GM23338 (cell line): ENCODE measurements around the gene CRYZL1. TPM values are rescaled to one million over a fixed set of nuclear protein-coding genes. Genes with fewer than 3 reads are reported as not detected.

Source experiments
- ATAC-seq: fragments of 200-7000 bp; cut with Tn5 transposase; 3 replicates; pipeline ENCODE4 v1.9.1; 2020
- DNase-seq: peaks from one replicate; pipeline ENCODE4 v3.0.0-alpha.2; 2015; ENCODE audit warnings: low spot score
- H2AFZ ChIP-seq: fragments of 200-600 bp; sonication (generic); 2 replicates; pipeline ENCODE4 v1.8.0; 2016; ENCODE audit warnings: antibody characterized with exemption, mild to moderate bottlenecking, moderate library complexity
- H3F3A ChIP-seq: fragments of 200-600 bp; sonication (generic); replicated peaks from 2 replicates; pipeline ENCODE4 v1.8.0; 2017; ENCODE audit warnings: antibody characterized with exemption, mixed run types, low read depth
- H3K27ac ChIP-seq: fragments of 200-600 bp; sonication (generic); 2 replicates; pipeline ENCODE4 v1.6.1; 2016; ENCODE audit warnings: low read depth
- H3K27me3 ChIP-seq: fragments of 200-600 bp; sonication (generic); 2 replicates; pipeline ENCODE4 v1.8.0; 2016; ENCODE audit warnings: mild to moderate bottlenecking, mixed run types, moderate library complexity; ENCODE audit not compliant: insufficient read depth
- H3K36me3 ChIP-seq: fragments of 200-600 bp; sonication (generic); 2 replicates; pipeline ENCODE4 v1.8.0; 2016; ENCODE audit warnings: mild to moderate bottlenecking; ENCODE audit not compliant: insufficient read depth
- H3K4me1 ChIP-seq: fragments of 200-600 bp; sonication (generic); 2 replicates; pipeline ENCODE4 v1.8.0; 2016; ENCODE audit warnings: mild to moderate bottlenecking, moderate library complexity; ENCODE audit not compliant: insufficient read depth
- H3K4me2 ChIP-seq: fragments of 200-600 bp; sonication (generic); 2 replicates; pipeline ENCODE4 v1.7.1; 2017; ENCODE audit warnings: mixed run types
- H3K4me3 ChIP-seq: fragments of 200-600 bp; sonication (generic); 2 replicates; pipeline ENCODE4 v1.6.1; 2016; ENCODE audit warnings: mixed run types
- H3K79me2 ChIP-seq: fragments of 200-600 bp; sonication (generic); replicated peaks from 2 replicates; pipeline ENCODE4 v1.8.0; 2017; ENCODE audit warnings: mild to moderate bottlenecking; ENCODE audit not compliant: insufficient read depth
- H3K9me2 ChIP-seq: fragments of 200-600 bp; sonication (generic); 2 replicates; pipeline ENCODE4 v1.8.0; 2017; ENCODE audit not compliant: insufficient read depth
- H4K20me1 ChIP-seq: fragments of 200-600 bp; sonication (generic); replicated peaks from 2 replicates; pipeline ENCODE4 v1.8.0; 2017; ENCODE audit warnings: mild to moderate bottlenecking; ENCODE audit not compliant: insufficient read depth
- H3K27ac Mint-ChIP-seq: 2 replicates; pipeline ENCODE4 v1.8.0; 2020; ENCODE audit warnings: inconsistent platforms, mild to moderate bottlenecking, moderate library complexity, mixed read lengths
- H3K27me3 Mint-ChIP-seq: 3 replicates; pipeline ENCODE4 v1.8.0; 2022; ENCODE audit warnings: low read depth, mild to moderate bottlenecking, moderate library complexity, mixed read lengths, inconsistent platforms; ENCODE audit not compliant: insufficient read depth, poor library complexity
- H3K36me3 Mint-ChIP-seq: 3 replicates; pipeline ENCODE4 v1.8.0; 2021; ENCODE audit warnings: low read depth, mild to moderate bottlenecking, inconsistent platforms, moderate library complexity, mixed read lengths
- H3K4me1 Mint-ChIP-seq: 3 replicates; pipeline ENCODE4 v1.8.0; 2020; ENCODE audit warnings: mild to moderate bottlenecking, inconsistent platforms, mixed read lengths
- H3K4me3 Mint-ChIP-seq: 3 replicates; pipeline ENCODE4 v1.8.0; 2021; ENCODE audit warnings: moderate library complexity, mild to moderate bottlenecking, inconsistent platforms, mixed read lengths
- H3K9me3 Mint-ChIP-seq: 3 replicates; pipeline ENCODE4 v1.8.0; 2020; ENCODE audit warnings: moderate library complexity, mild to moderate bottlenecking, inconsistent platforms, mixed read lengths
- CREB1 ChIP-seq: fragments of 250-450 bp; sonication (Bioruptor Pico); IDR thresholded peaks from 2 replicates; pipeline ENCODE4 v1.5.0; 2020; ENCODE audit warnings: low read depth, mild to moderate bottlenecking, moderate library complexity
- ETS1 ChIP-seq: IDR thresholded peaks from 2 replicates; pipeline ENCODE4 v1.6.1; 2016; ENCODE audit warnings: antibody characterized with exemption
- EZH2 ChIP-seq: fragments of 200-600 bp; sonication (generic); IDR thresholded peaks from one replicate; pipeline ENCODE4 v1.8.0; 2017; ENCODE audit warnings: antibody characterized with exemption, mild to moderate bottlenecking, low read depth; ENCODE audit not compliant: unreplicated experiment
- EZH2phosphoT487 ChIP-seq: fragments of 200-600 bp; sonication (generic); IDR thresholded peaks from one replicate; pipeline ENCODE4 v1.8.1; 2018; ENCODE audit warnings: antibody characterized with exemption; ENCODE audit not compliant: unreplicated experiment
- JUNB ChIP-seq: IDR thresholded peaks from one replicate; pipeline ENCODE4 v1.6.1; 2016; ENCODE audit warnings: antibody characterized with exemption; ENCODE audit not compliant: unreplicated experiment
- POLR2AphosphoS5 ChIP-seq: IDR thresholded peaks from 2 replicates; pipeline ENCODE4 v1.6.1; 2016; ENCODE audit warnings: antibody characterized with exemption, low read depth
- REST ChIP-seq: IDR thresholded peaks from one replicate; pipeline ENCODE4 v1.6.1; 2018; ENCODE audit warnings: antibody characterized with exemption; ENCODE audit not compliant: unreplicated experiment
- STAT1 ChIP-seq: IDR thresholded peaks from one replicate; pipeline ENCODE4 v1.6.1; 2016; ENCODE audit warnings: antibody characterized with exemption; ENCODE audit not compliant: unreplicated experiment
- ZNF462 ChIP-seq: fragments of 250-450 bp; sonication (Bioruptor Pico); IDR thresholded peaks from 2 replicates; pipeline ENCODE4 v1.5.0; 2020; ENCODE audit warnings: mild to moderate bottlenecking, moderate library complexity
- polyA plus RNA-seq: library from polyadenylated mRNA; unstranded; fragments of >200 nt; fragmentation: Nextera tagmentation; extraction: Ambion mirVana; gene quantifications from 2 replicates; pipeline ENCODE4 v1.2.1, GENCODE V29; 2016
- total RNA-seq: library from RNA; depleted of rRNA; stranded (reverse); fragments of >200 nt; shearing (Covaris generic); gene quantifications from 2 replicates; pipeline ENCODE4 v1.2.3, GENCODE V29; 2014

The CRYZL1 gene
- total and polyA plus RNA-seq, 2 experiments from 2014 or later: 23.8 to 40.5 TPM

- Histone ChIP-seq H3K4me3 (peak within 1 kb of the TSS; percentile 97), H3K9me2 (no peaks in the 10 kb centered on the region), H3K27me3 (no peaks in the 10 kb centered on the region), H3K4me1 (peaks cover 7% of the 10 kb centered on the region), H3K36me3 (peaks cover 28% of the 10 kb centered on the region), H3F3A (peaks cover 18% of the 10 kb centered on the region), H2AFZ (no peak within 1 kb of the TSS), H3K27ac (peak within 1 kb of the TSS; percentile 99), H3K4me2 (peak within 1 kb of the TSS; percentile 87), H4K20me1 (peaks cover 42% of the 10 kb centered on the region), H3K79me2 (peaks cover 90% of the 10 kb centered on the region)
- peaks cover 11% of the 10 kb centered on the region for H3K4me1 Mint-ChIP-seq
- peaks cover 8% of the 10 kb centered on the region for H3K27me3 Mint-ChIP-seq
- peak within 1 kb of the TSS; percentile 100 for H3K27ac Mint-ChIP-seq
- no peaks in the 10 kb centered on the region for H3K9me3 Mint-ChIP-seq
- peak within 1 kb of the TSS; percentile 96 for H3K4me3 Mint-ChIP-seq
- TF ChIP-seq POLR2AphosphoS5 (peak; percentile 82), CREB1 (CRISPR knock-in tag) (no peak), EZH2 (no peak), ZNF462 (CRISPR knock-in tag) (no peak), STAT1 (no peak), REST (peak; percentile 28), ETS1 (peak; percentile 62; the same call in 1 of the 2 replicates), JUNB (no peak), EZH2phosphoT487 (no peak)
- peak; percentile 94 for DNase-seq
- peak; percentile 88 for ATAC-seq
- peaks cover 61% of the 10 kb centered on the region for H3K36me3 Mint-ChIP-seq
Observed at GRCh38 chr21:33541756-33542639, 99.5 kb downstream of the CRYZL1 start, which contains the start of gene GART. TSS of gene GART (minus strand) at chr21:33542117. CDS start at chr21:33539315, 2,802 bp downstream.
